Measurements from ENCODE around the gene NRXN3. TPM values are rescaled to one million over a fixed set of nuclear protein-coding genes. Genes with fewer than 3 reads are reported as not detected.

Gene NRXN3
- total and polyA plus RNA-seq, 11 donors = 0.19 to 2.2 (median 1.1) TPM

DNA sequence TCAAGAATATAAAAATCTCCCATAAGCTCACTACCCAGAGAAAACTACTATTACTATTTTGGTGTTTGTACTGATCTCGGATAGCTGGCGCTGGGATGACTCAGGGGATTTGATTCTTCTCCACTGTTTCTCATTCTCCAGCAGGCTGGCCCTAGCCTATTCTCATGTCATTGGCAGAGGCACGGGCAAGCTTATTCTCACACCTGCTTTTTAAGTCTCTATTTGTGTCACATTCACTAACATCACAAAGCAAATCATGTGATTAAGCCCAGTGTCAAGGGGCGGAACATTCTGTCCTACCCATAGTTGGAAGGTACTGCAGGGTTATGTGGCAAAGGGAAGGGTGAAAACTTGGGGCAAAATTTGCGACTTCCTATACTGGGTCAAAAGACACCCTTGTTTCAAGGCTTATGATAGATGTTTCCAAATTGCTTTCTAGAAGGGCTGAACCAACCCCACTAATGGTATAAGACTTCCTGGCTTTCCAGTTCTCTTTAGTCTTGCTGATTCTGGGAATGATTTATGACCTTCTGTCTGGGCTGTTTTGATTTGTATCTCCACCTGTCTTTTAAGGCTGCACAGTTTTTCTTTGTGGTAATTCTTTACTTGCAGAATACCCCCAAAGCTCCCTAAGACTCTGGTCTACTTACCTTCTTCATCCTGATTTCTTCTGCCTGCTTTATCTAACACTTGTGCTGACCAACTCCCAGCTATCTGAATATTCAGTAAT, 406.4 kb downstream of the NRXN3 start:
- intact Hi-C loops (cut with DNase I) = no loop called here
- H3K27ac ChIP-seq = no peak overlapping the region
- no peak for ATAC-seq
- peaks cover 0 to 4% (median 0%) of the 10 kb centered on the region in 9 donors for H3K27me3 ChIP-seq
- H3K9me3 ChIP-seq = peaks cover 0 to 19% (median 8%) of the 10 kb centered on the region in 12 donors
- WGBS, 4 donors = 67 to 71% (median 69%) methylated on average over 5 of the region's 5 CpGs
- H3K36me3 ChIP-seq = no peaks in the 10 kb centered on the region
- H3K4me1 ChIP-seq = peaks cover 0 to 4% (median 0%) of the 10 kb centered on the region in 12 donors
- H3K4me3 ChIP-seq = no peak overlapping the region
- TF ChIP-seq, protein P1, sequence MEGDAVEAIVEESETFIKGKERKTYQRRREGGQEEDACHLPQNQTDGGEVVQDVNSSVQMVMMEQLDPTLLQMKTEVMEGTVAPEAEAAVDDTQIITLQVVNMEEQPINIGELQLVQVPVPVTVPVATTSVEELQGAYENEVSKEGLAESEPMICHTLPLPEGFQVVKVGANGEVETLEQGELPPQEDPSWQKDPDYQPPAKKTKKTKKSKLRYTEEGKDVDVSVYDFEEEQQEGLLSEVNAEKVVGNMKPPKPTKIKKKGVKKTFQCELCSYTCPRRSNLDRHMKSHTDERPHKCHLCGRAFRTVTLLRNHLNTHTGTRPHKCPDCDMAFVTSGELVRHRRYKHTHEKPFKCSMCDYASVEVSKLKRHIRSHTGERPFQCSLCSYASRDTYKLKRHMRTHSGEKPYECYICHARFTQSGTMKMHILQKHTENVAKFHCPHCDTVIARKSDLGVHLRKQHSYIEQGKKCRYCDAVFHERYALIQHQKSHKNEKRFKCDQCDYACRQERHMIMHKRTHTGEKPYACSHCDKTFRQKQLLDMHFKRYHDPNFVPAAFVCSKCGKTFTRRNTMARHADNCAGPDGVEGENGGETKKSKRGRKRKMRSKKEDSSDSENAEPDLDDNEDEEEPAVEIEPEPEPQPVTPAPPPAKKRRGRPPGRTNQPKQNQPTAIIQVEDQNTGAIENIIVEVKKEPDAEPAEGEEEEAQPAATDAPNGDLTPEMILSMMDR (IDR thresholded peaks at IDR 0.05) = no peak
- TF ChIP-seq POLR2A (IDR thresholded peaks at IDR 0.05) = no peak
- no peak for DNase-seq

DNA sequence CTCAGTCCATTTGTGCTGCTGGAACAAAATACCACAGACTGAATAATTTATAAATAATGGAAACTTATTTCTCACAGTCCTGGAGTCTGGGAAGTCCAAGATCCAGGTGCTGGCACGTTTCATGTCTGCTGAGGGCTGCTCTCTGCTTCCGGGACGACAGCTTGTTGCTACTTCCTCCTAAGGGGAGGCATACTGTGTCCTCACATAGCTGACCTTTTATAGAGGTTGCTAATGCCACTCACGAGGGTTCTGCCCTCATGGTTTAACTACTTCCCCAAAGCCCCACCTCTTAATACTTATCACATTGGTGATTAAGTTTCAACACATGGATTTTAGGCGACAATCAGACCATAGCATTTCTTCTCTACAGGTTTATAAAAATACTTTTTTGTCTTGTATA, 411.1 kb downstream of the NRXN3 start:
- no peak overlapping the region for H3K4me3 ChIP-seq
- H3K9me3 ChIP-seq = no peaks in the 10 kb centered on the region
- no peaks in the 10 kb centered on the region for H3K36me3 ChIP-seq
- no peak for ATAC-seq
- no peak for TF ChIP-seq POLR2A (IDR thresholded peaks at IDR 0.05)
- TF ChIP-seq, protein P1 (IDR thresholded peaks at IDR 0.05) = no peak
- no peak for DNase-seq
- peaks cover 0 to 5% (median 0%) of the 10 kb centered on the region in 9 donors for H3K27me3 ChIP-seq
- H3K27ac ChIP-seq = no peak overlapping the region
- 34 to 39% (median 38%) methylated on average over 5 of the region's 5 CpGs for WGBS, 4 donors
- intact Hi-C loops (cut with DNase I) = no loop called here
- peaks cover 0 to 4% (median 0%) of the 10 kb centered on the region in 12 donors for H3K4me1 ChIP-seq

DNA sequence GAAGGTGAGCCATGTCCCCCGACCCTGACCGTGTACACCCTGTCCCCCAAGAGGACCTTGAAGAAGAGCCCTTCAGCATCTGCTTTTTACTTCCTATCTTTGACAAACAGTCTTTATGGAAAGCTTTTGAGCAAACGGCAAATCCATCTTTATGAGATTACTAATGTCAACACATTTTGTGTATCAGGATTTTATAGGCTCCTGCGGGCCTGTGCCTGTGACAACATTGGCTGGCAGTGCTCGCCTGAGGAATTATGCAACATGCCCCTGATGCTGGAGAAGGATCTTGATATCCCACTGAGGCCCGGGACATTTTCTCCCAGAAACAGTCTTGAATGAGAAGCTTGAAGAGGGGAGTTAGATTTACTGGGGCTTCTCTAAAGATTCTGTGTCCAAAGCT, 416.5 kb downstream of the NRXN3 start:
- Histone ChIP-seq H3K27me3 (peaks cover 0 to 5% (median 0%) of the 10 kb centered on the region in 9 donors), H3K4me3 (no peak overlapping the region), H3K9me3 (no peaks in the 10 kb centered on the region), H3K36me3 (no peaks in the 10 kb centered on the region), H3K4me1 (no peaks in the 10 kb centered on the region), H3K27ac (no peak overlapping the region)
- no peak for DNase-seq
- WGBS, 4 donors = 64 to 75% (median 70%) methylated on average over 6 of the region's 6 CpGs
- TF ChIP-seq, protein P1 (IDR thresholded peaks at IDR 0.05) = no peak
- no peak for TF ChIP-seq POLR2A (IDR thresholded peaks at IDR 0.05)
- ATAC-seq = no peak
- intact Hi-C loops (cut with DNase I) = no loop called here

DNA sequence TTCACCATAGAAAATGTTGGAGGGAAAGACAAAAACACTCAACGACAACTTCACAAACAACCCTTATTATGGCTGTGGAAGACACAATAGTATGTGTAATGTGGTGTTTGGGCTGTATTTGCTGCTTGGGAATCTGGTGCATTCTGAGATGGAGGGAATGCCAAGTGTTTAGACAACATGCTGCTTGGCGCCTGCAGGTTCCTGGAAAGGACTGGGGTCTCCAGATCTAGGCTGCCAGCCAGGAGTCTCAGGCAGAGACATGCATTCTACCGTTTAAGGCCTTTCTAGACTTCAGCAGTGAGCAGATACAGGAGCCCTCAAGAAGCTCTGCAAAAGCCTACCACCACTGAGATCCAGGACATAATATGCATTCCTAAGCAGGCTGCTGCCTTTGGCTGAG, 418.7 kb downstream of the NRXN3 start:
- no peaks in the 10 kb centered on the region for H3K4me1 ChIP-seq
- H3K4me3 ChIP-seq = no peak overlapping the region
- no peaks in the 10 kb centered on the region for H3K9me3 ChIP-seq
- 81 to 86% (median 85%) methylated on average over 3 of the region's 3 CpGs for WGBS, 4 donors
- no peak for TF ChIP-seq POLR2A (IDR thresholded peaks at IDR 0.05)
- TF ChIP-seq, protein P1 (IDR thresholded peaks at IDR 0.05) = no peak
- intact Hi-C loops (cut with DNase I) = no loop called here
- no peaks in the 10 kb centered on the region for H3K27me3 ChIP-seq
- H3K27ac ChIP-seq = no peak overlapping the region
- no peak for DNase-seq
- no peaks in the 10 kb centered on the region for H3K36me3 ChIP-seq
- no peak for ATAC-seq

All from heart left ventricle (tissue), 16 donors.